ENCODE data around the gene SLC23A3.

The SLC23A3 gene

DNA sequence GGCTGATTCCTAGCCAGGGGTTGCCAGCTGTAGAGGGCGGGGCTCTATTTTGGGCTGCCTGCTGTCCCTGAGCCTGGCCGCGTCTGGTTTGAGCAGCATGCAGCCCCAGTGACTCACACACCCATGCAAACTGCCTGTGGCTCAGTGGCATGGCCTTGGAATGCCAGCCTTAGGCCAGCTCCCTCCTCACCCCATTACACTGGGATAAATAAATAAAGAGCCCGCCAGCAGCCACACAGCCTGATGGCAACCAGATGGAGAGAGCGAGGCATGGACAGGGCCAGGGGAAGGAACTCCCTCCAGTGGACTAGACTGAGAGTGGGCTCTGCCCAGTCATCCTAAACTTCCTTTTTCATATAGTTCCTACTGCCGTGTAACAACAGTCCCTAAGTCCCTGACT is 27.5 kb downstream of the SLC23A3 start:
- peak; percentile 83 for DNase-seq (ENCODE audit: low read depth)

DNA sequence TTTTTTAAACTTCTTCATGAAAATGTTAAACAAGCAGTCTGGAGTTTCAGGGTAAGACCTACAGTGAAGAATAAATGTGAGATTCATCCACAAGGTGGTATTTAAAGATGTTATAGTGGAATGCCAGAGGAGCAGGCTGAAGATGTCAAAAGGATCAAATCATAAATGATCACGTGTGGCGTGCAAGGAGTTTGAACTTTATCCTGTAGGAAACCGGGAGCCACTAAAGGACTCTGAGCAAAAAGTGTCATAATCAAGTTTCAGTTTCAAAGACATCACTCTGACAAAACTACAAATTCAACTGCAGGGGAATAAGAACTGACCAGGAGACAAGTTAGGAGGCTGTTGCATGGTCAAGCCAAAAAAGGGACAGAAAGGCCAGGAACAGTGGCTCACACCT is 29.1 kb downstream of the SLC23A3 start:
- no peak for DNase-seq (ENCODE audit: low read depth)

DNA sequence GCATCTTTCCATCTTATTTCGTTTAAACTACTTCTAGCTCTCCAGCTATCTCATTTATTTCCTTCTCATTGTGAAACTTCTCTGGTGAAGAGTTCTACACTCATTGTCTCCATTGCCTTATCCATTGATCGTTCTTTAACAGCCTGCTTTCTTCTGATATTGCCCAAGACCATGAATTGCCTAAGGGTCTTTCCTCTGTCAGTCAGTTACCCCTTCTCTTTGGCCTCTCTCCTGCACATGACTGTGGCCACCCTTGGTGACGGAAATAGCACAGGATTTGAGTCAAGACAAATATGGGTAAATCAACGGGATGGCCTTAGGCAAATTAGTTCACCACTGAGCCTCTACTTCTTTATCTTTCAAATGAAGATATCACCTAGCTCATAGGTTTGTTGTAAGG is 35.9 kb downstream of the SLC23A3 start:
- DNase-seq (ENCODE audit: low read depth): no peak

DNA sequence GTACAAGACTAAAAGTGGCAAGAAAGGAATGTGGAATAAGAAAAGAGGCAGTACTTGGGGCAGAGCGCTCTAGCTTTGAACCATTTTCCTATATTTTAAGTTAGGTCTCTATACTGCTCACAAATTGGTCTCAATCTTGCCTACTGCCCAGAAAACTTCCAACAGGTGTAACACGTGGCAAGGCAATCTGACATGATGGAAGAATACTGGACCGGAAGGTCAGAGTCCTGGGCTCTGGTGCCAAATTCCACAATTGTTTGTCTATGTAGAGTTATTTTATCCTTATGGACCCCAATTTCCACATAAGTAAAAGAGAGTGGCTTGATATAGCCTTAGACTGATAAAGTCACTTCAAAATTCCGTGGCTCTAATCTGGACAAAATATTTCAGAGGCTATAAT is 38.1 kb downstream of the SLC23A3 start:
- DNase-seq (ENCODE audit: low read depth): no peak

DNA sequence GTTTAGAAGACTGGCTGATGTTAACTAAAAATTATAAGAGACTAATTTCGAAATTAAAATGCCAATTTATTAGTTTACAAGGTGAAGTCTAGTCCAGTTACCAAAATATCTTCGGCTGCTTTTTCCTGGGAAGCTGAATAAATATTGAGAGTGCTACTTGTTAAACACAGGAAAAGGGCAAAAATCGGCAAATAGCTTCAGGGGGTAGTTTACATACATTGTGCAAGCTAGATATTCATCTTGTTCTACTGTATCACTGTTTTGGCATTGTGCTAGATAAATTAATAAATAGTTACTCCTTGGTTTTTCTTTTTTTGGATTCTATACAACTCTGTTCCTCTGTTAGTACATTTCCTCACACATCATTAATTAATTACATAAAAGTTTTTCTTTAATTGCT is 38.5 kb downstream of the SLC23A3 start:
- no peak for DNase-seq (ENCODE audit: low read depth)

DNA sequence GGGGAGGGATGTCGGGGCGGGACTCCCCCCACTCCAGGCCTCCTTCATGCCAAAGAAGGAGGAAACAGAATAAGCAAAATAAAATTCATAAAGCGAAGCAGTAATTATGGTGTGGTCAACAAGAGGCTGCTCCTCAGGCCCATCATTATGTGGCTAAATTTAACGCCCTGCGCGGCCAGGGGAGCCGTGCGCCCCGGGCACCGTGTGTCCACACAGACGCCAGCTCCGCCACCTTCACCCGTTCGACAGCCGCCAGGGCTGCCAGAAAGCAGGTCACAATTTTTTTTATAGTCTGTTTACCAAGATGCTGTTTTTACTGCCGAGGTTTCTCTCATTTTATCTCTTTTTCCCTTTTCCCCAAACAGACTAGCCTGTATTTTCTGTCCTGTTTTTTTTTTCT is 40.2 kb downstream of the SLC23A3 start:
- DNase-seq (ENCODE audit: low read depth): no peak

DNA sequence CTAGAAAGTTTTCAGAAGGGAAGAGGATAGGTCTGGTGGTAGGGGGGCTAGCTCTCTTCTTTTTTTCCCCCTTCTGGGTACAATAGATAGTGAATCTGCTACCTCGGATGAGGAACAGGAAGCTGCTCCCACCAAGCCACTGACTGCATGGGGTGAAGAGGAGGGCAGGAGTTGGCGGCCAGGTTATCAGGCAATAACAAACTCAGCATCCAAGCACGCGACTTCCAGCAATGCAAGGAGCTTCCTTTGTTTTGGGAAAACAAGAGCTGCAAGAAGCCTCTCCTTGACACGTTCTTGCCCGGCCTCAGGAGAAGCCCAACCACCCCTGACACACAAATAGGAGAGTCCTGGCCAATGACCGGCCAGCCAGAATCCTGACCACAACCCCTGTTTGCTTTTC is 41.4 kb downstream of the SLC23A3 start:
- no peak for DNase-seq (ENCODE audit: low read depth)

DNA sequence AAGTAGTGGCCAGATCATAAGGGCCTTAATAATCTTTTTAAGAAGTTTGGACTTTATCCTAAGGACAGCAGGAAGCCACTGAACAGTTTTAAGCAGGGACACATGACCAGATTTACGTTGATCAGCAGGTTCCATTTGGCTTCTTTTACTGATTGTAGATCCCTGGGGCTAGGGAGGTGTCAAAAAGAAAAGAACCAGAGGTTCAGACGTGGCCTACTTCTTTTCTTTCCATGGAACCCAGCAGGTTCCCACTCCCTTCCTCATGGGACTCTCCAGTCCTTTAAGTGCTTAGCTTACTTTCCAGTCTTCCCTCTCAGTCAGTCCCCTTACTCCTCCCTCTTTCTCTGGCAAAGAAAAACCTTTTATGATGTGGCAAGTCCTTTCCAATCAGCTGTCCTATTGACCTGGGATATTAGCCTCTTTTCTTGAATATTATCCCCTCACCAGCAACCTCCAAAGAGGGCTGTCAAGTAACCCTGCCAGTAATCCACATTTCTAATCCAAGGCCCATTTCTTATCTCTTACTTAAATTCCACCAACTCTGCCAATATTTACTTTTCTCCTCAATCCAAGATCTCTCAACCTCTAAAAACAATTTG is 42.7 kb downstream of the SLC23A3 start:
- no peak for DNase-seq (ENCODE audit: low read depth)

DNA sequence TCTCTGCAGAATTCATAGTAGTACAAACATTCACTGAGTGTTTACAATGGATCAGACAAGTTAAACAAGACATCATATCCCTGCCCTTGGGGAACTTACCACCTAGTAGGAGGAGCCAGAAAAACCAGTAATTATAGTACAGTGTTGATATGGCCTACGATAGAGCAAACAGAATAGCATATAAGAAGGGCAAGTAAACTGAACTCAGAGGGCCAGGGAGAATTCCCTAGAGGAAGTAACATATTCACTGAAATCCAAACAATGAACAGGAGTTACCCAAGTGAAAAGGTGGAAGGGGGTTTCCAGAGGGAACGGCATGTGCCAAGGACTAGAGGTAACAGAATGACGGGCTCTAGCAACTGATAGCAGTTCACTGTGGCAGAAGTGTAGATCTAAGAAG is 43.3 kb downstream of the SLC23A3 start:
- no peak for DNase-seq (ENCODE audit: low read depth)

DNA sequence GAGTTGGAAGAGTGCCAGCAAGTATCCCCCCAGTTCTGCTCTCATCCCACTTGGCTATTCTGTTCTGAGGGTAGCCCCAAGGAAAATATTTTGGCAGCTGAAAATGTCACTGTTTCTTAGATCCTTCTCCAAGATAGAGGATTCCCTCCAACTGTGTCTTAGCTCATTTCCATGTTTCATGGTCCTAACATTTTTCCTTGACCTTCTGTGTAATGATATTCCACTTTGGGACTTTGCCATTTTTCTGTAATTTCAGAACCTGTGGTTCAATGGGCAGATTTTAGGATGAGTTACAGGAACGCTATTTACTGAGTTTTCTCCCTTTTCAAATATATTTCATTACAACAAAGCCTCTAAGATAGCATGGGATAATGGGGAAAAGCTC is 44.0 kb downstream of the SLC23A3 start:
- DNase-seq (ENCODE audit: low read depth): peak; percentile 24

DNA sequence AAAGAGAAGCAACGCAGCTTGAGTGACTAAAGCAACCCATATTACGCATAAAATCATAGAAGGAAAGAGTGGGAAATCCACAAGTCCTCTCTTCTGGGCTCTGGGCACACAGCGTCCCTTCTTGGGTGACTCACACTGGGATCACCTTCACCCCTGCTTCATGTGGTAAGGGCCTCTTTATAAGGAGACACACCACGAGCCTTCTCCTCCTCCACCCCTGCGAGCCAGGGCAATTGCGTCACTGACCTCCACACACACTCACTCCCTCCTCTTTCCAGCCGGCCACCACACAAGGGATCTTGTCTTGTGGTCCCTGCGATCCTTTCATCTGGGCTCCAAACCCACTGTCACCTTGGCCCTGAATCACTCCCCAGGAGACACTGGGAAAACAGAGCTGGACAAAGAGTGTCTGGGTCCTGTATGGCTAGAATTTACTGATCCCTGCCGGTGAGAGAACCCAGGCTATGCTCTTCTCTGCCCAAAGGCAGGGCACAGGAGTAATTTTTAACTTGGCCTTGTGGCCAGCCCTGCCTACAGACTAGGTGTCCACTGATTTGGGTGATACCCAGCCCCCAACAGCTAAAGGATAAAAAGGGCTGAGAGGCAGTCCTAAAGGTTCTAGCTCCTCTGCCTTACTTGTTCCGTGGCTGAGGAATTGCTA is 44.5 kb downstream of the SLC23A3 start:
- peak; percentile 86 for DNase-seq (ENCODE audit: low read depth)

DNA sequence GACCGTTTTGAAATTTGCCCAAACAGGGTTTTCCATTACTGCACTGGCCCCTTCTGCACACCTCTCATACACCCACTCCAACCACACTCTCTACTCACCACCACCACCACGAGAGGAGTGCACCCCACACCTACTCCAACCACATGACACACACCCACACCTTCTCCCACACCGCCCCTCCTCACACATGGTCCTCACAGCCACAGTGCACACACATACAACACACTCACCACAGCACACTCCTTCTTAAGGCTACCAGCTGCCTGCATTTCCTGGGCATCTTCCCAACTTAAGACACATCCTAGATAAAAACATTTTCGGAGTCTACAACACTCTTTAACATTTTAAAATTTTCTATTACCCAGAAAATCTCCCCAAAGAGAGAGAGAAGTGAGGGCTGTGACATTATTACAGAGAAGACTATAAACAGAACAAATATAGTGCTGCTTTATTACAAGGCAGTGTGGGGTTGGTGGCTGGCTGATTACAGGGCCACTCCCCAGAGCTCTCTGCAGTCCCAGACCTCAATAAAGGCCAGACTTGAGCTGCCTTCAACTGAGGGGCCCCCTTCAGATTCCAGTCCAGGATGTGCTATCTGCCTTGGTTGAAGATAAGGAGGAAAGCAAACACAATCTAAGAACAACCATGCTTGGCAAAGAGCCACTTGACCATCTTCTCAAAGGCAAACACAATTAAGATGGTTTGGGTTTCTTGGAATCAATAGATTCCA is 45.3 kb downstream of the SLC23A3 start:
- DNase-seq (ENCODE audit: low read depth): no peak

DNA sequence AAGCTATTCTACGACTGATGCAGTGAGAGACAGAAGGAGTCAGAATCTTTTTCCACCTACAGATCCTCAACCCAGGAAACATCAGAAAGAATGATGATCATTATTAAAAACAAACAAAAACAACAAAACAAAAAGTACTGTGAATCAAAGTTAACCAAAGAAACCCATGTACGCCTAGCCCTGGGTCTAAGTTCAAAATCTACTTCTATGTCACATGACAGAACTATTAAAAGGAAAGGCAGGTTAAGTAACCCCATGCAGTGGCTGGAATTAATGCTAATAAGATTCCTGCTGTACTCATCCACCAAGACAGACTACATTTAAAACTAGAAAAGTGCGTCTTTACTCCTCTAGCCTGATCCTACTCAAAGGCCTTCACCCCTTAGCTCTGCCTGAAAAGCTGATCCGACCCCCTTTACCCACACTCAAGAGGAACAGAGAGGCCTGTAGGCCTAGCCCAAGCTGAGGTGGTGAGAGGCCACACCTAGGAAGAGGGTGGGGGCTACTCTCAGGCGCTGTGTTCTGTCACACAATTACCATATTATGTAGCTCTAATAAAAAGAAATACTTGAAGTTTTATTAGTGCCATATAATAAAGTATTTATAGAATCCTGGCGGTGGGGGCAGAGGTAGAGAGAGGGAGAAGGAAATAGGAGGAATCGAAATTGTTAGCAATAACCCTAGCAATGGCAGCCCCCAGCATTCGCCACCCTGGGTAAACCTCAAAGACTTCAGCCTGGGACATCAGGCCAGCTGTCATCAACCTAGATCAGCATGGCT is 46.3 kb downstream of the SLC23A3 start:
- DNase-seq (ENCODE audit: low read depth): no peak

DNA sequence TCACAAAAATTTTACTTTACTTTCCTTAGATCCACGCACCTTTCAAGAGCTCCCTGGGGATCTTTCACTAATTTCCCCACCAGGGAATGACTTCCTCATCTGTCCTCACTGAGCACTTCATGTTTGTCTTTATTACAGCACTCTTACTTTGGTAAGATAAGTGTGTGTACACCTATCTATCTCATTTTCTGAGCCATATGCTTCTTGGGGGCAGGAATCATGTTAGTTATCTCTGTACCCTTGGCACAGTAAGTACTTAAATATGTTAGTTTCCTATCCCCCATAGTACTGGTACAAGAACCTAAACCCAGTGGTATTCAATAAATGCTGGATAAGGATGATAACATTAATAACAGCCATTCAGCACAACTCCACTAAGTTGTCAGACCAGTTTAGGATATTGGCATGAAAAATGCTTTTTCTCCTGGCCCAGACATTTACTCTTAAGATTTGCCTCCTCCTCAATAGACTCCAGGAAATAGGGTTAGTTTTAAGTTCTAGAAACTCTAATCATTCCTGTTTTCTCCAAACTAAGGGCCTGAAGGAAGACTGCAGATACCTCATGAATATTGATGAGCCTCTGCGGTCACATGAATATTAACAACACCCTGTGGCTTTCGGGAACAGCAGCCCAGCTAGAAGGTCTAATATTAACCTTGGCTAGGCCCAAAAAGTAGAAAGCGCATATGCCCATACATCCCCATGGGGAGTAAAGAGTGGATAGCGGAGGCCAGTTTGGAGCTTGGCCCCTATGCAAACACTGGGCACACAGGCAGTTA is 47.4 kb downstream of the SLC23A3 start:
- no peak for DNase-seq (ENCODE audit: low read depth)

DNA sequence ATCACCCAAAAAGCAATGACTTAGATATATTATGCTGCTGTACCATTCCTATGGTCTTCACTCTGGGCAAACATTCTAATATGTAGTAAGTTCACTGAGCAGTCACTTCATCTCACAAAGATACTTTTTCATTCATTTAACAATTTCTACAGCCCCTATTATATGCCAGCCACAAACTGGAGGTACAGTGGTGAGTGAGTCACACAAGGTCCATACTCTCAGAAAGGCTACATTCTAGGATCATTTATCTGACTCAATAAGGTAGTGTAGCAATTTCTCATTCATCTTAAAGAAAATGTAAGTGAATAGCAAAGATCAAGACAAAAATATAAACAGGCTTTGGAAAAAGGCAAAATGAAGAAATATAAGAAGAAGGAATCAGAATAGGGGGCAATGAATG is 49.7 kb downstream of the SLC23A3 start:
- DNase-seq (ENCODE audit: low read depth): no peak

DNA sequence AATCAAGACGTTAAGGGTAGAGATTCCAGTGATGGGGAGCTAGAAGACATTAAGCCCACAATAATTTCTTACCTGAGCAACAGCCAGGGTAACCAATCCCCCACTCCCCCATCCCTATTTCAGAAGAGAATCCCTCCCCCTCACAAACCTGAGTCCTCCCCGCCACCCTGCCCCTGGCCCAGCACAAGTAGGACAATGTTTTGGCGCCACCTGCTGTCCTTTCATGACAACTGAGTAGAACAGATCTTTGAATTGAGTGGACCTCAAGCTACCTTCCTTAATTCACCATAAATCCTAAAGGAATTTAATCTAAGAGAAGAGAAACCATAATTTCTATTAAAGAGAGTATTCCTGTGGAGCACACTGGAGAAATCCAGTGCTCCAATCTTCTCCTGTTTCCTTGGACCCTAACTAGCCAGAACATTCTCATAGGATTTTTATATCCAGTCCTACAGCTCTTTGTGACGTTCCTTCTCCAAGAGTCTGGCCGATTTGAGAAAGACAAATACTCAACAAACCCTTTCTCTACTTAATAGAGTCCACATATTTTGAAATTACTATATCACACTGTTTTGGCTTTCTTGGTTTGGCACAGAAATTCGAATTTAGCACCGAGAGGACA is 50.3 kb downstream of the SLC23A3 start:
- DNase-seq (ENCODE audit: low read depth): peak; percentile 23

DNA sequence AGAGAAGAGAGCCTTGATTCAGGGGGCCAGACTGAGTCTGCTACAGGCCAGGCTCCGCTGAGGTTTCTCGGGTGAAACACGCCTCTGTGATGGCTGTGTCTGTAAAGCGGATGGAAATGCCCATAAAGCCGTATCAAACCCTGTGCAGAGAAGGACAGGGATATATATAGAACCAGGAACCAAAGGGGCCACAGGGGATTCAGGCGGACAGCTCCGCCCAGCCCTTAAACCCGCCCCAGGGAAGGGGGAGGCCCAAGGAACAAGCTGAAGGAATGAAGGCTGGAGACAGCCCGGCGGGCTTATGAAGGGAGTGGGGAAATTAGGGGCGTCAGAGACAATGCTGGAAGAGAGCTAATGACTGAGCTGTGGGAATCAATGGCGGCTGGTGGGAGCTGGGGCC is 51.3 kb downstream of the SLC23A3 start:
- no peak for DNase-seq (ENCODE audit: low read depth)

DNA sequence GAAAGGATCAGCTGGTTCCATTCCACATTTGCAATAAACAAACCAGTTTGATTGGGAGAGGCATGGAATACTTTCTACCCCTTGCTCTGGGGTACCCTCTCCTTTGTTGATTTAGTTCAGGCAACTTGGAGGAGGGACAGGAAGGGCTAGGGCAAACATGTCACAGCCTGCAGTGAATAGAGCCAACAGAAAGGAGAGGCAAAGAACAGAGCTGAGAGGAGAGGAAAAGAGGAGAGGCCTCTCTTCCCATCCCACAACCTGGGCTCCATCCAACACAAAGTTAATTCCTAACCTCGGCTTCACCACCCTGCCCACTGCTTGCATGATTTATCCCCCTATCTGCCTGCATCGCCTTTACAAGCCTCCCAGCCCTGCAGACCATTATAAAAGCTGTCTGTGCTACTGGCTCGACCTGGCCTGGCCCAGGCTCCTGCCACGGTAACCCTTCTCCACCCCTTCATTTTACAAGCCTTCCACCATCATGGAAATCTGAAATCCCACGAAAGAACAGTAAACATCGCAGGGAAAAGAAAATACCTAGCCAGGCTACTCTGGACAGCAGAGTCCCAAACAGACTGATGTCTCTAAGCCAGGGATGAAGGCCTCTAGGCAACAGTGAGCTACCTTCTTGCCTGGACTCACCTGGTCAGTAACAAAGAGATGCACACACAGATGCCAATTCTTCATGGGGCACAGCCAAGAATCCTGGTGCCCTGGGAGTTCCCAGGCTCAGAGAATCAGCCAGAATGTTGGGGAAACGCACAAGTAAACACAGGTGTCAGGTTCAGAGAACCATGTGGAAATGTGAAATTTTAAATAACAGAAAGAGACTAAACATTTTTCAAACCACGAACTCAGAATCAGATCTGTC is 52.8 kb downstream of the SLC23A3 start:
- no peak for DNase-seq (ENCODE audit: low read depth)

DNA sequence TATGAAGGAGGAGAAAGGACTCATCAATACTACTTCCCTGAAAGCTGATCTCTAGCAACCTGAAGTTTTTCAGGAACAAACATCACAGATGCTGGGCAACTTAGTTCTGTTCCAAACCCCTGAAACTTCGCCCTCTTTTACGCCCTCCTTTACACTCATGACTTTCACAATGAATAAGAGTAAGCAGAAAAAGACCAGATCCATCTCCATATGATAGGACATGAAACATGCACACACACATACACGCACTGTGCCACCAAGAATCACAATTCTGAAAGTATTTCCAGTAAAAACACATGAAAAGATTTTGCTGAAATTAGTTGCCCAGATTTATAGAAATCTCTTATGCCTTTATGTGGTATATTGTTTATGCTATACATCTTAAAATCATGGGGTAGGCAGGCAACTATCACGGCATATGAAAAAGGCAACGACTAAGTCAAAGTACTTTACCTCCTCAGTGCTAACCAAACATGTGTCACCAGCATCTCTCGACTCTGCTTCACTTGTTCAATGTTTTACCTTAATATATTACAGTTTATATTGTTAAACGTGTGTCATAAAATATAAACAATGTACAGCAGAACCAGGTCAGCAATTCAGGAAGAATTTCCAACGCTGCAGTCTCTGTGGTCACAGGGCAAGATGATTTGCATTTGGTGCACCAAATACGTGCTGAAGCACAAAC is 57.0 kb downstream of the SLC23A3 start:
- DNase-seq (ENCODE audit: low read depth): no peak

DNA sequence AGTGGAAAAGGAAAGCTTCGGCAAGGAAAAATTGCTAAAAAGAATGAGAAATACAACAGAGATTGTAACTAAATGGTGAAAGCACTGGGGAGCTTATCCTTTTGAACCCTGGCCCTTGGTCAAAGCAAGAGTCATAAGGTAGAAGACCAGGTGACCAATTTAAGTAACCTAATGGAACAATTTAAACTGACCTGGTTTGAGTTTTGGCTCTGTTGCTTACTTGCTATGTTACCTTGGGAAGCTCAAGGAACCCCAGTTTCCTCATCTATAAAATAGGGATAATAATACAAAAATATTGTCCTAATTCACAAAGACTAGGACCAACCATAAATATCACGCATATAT is 57.8 kb downstream of the SLC23A3 start:
- no peak for DNase-seq (ENCODE audit: low read depth)

All from stromal cell of bone marrow (primary cell).